Measurements from ENCODE around the gene TTC23.

The TTC23 gene

GRCh38 chr15:99163271-99164062 lies 85.9 kb downstream of the TTC23 start:
- H3K4me3 ChIP-seq (ENCODE audit: low read depth, low read length) = no peak overlapping the region
- in situ Hi-C loops (cut with HindIII; ENCODE audit: low sequenced_read_pairs) = no loop called here
- TF ChIP-seq, protein P1, sequence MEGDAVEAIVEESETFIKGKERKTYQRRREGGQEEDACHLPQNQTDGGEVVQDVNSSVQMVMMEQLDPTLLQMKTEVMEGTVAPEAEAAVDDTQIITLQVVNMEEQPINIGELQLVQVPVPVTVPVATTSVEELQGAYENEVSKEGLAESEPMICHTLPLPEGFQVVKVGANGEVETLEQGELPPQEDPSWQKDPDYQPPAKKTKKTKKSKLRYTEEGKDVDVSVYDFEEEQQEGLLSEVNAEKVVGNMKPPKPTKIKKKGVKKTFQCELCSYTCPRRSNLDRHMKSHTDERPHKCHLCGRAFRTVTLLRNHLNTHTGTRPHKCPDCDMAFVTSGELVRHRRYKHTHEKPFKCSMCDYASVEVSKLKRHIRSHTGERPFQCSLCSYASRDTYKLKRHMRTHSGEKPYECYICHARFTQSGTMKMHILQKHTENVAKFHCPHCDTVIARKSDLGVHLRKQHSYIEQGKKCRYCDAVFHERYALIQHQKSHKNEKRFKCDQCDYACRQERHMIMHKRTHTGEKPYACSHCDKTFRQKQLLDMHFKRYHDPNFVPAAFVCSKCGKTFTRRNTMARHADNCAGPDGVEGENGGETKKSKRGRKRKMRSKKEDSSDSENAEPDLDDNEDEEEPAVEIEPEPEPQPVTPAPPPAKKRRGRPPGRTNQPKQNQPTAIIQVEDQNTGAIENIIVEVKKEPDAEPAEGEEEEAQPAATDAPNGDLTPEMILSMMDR (IDR thresholded peaks at IDR 0.05; ENCODE audit: low read depth, low read length) = no peak
- DNase-seq (ENCODE audit: low read depth, low spot score) = no peak

DNA sequence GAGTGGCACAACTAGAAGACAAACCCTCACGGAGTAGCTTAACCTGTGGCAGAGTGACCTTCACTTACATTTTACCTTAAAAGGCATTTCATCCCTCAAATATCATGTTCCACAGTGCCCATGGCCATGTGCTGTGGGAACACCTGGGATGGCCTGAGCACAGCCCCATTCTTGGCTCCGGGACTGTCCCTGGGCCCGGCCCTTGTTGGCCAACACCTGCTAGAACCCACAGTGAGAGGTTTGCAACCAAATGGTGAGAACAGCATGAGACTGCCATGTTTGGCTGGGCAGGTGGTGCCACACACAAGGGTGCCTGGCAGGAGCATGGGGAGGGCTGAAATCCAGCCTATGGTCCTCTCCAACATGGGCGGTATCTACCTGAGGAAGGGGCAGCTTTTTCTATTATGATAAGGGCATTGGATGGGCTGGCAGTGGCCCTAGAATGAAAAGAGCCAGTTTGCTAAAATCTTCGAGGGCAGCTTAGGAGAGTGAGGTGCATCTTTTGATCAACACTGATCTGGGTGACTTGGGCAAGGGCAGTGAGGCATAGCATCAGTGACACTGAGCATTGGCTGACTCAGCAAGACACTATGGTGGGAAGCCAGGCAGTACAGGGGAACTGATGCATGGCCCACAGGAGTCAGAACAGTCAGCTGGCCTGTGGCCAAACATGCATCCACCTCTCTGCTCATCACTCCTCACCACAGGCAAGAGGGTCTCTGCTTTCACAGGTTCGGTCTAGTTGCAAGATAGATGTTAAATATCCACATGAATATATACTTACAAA lies 90.6 kb downstream of the TTC23 start:
- TF ChIP-seq, protein P1 (IDR thresholded peaks at IDR 0.05; ENCODE audit: low read depth, low read length) = no peak
- no peak overlapping the region for H3K4me3 ChIP-seq (ENCODE audit: low read depth, low read length)
- no peak for DNase-seq (ENCODE audit: low read depth, low spot score)
- in situ Hi-C loops (cut with HindIII; ENCODE audit: low sequenced_read_pairs) = no loop called here

- H3K4me3 ChIP-seq (ENCODE audit: low read depth, low read length) = no peak overlapping the region
- DNase-seq (ENCODE audit: low read depth, low spot score) = no peak
- TF ChIP-seq, protein P1 (IDR thresholded peaks at IDR 0.05; ENCODE audit: low read depth, low read length) = no peak
- in situ Hi-C loops (cut with HindIII; ENCODE audit: low sequenced_read_pairs) = no loop called here
Measured at GRCh38 chr15:99157456-99157855, 91.9 kb downstream of the TTC23 start.

- H3K4me3 ChIP-seq (ENCODE audit: low read depth, low read length) = no peak overlapping the region
- in situ Hi-C loops (cut with HindIII; ENCODE audit: low sequenced_read_pairs) = no loop called here
- TF ChIP-seq, protein P1 (IDR thresholded peaks at IDR 0.05; ENCODE audit: low read depth, low read length) = no peak
- no peak for DNase-seq (ENCODE audit: low read depth, low spot score)
Measured at GRCh38 chr15:99155961-99156443, 93.4 kb downstream of the TTC23 start.

GRCh38 chr15:99154271-99154670 lies 95.1 kb downstream of the TTC23 start:
- in situ Hi-C loops (cut with HindIII; ENCODE audit: low sequenced_read_pairs) = no loop called here
- TF ChIP-seq, protein P1 (IDR thresholded peaks at IDR 0.05; ENCODE audit: low read depth, low read length) = no peak
- H3K4me3 ChIP-seq (ENCODE audit: low read depth, low read length) = no peak overlapping the region
- DNase-seq (ENCODE audit: low read depth, low spot score) = no peak

DNA sequence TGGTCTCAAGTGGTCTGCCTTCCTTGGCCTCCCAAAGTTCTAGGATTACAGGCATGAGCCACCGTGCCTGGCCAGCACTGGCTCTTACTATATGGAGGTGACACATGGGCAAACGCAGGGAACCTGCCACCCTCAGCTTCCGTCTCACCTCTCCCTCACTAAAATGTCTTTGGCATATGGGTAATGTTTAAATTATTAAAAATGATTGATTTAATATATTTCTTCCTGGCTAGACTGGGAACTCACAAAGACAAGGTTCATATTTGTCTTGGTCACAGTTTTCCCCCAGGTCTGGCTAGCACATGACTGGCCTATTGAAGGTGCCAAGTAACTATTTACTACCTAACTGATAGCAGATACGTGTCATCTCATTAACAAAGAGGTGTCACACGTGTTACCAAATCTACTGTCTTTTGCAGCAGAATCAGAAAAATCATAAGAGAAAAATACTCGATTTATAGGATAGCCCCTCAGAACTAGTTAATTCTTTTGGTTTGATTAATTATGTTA lies 96.3 kb downstream of the TTC23 start:
- DNase-seq (ENCODE audit: low read depth, low spot score) = no peak
- in situ Hi-C loops (cut with HindIII; ENCODE audit: low sequenced_read_pairs) = no loop called here
- no peak overlapping the region for H3K4me3 ChIP-seq (ENCODE audit: low read depth, low read length)
- TF ChIP-seq, protein P1 (IDR thresholded peaks at IDR 0.05; ENCODE audit: low read depth, low read length) = no peak

All from astrocyte of the spinal cord (primary cell).